PC-3 (cell line): ENCODE results near the gene ZNF322. TPM values are rescaled to one million over a fixed set of nuclear protein-coding genes. Genes with fewer than 3 reads are reported as not detected.
A peak's percentile ranks its signal among the peaks of the same experiment; 100 is the strongest.

ENCODE experiments used
- ATAC-seq: fragments of 200-7000 bp; cut with Tn5 transposase; 2 replicates; pipeline ENCODE4 v1.9.1; 2020; ENCODE audit warnings: mild to moderate bottlenecking, moderate library complexity
- BruUV-seq: library from RNA; stranded (reverse); fragments of 400-500 nt; replicated peaks from 2 replicates; lab custom pipeline; 2021; lab: Mats Ljungman, UMichigan
- CTCF ChIA-PET: fragments of 300-600 bp; sonication (Branson Sonifier 250); formaldehyde crosslinking; loops from one replicate; lab custom pipeline; 2022; ENCODE audit warnings: antibody characterized with exemption; lab: Charles Lee
- POLR2A ChIA-PET: fragments of 300-600 bp; sonication (Branson Sonifier 250); formaldehyde crosslinking; loops from one replicate; lab custom pipeline; 2022; ENCODE audit warnings: antibody characterized with exemption; ENCODE audit not compliant: unreplicated experiment; lab: Charles Lee
- DNase-seq: peaks from one replicate; pipeline ENCODE4 v3.0.0-alpha.2; 2015
- H2AFZ ChIP-seq: fragments of 300-600 bp; sonication (generic); 2 replicates; pipeline ENCODE4 v1.6.0; 2016; ENCODE audit warnings: antibody characterized with exemption, low read length
- H3F3A ChIP-seq: fragments of 300-600 bp; sonication (generic); one replicate; pipeline ENCODE4 v1.6.0; 2017; ENCODE audit warnings: antibody characterized with exemption, low read length, control low read depth, mild to moderate bottlenecking; ENCODE audit not compliant: unreplicated experiment
- H3K27ac ChIP-seq: fragments of 300-600 bp; sonication (generic); 2 replicates; pipeline ENCODE4 v1.5.1; 2016; ENCODE audit warnings: mild to moderate bottlenecking, low read length
- H3K27me3 ChIP-seq: fragments of 300-600 bp; sonication (generic); 2 replicates; pipeline ENCODE4 v1.6.1; 2016; ENCODE audit warnings: low read length, mixed read lengths
- H3K36me3 ChIP-seq: fragments of 300-600 bp; sonication (generic); 2 replicates; pipeline ENCODE4 v1.6.1; 2016; ENCODE audit warnings: low read depth, mixed run types, low read length, mixed read lengths
- H3K4me1 ChIP-seq: fragments of 300-600 bp; sonication (generic); 2 replicates; pipeline ENCODE4 v1.5.1; 2016; ENCODE audit warnings: low read length; ENCODE audit not compliant: insufficient read depth
- H3K4me2 ChIP-seq: fragments of 300-600 bp; sonication (generic); 2 replicates; pipeline ENCODE4 v1.6.0; 2016; ENCODE audit warnings: low read length
- H3K4me3 ChIP-seq: fragments of 300-600 bp; sonication (generic); 2 replicates; pipeline ENCODE4 v1.5.1; 2016; ENCODE audit warnings: mild to moderate bottlenecking, low read length, mixed read lengths
- H3K79me2 ChIP-seq: fragments of 300-600 bp; sonication (generic); 2 replicates; pipeline ENCODE4 v1.6.1; 2017; ENCODE audit warnings: low read length, mixed read lengths
- H3K9ac ChIP-seq: fragments of 300-600 bp; sonication (generic); 2 replicates; pipeline ENCODE4 v1.6.0; 2016; ENCODE audit warnings: mild to moderate bottlenecking, low read length
- H3K9me2 ChIP-seq: fragments of 300-600 bp; sonication (generic); replicated peaks from 2 replicates; pipeline ENCODE4 v1.6.1; 2016; ENCODE audit warnings: mixed run types, low read length, mixed read lengths
- H3K9me3 ChIP-seq: fragments of 300-600 bp; sonication (generic); 2 replicates; pipeline ENCODE4 v1.6.1; 2016; ENCODE audit warnings: low read length, mixed read lengths
- H4K20me1 ChIP-seq: fragments of 300-600 bp; sonication (generic); 2 replicates; pipeline ENCODE4 v1.6.1; 2016; ENCODE audit warnings: low read length, mixed read lengths
- CTCF ChIP-seq: fragments of 300-600 bp; sonication (generic); conservative IDR thresholded peaks from 2 replicates; pipeline ENCODE4 v1.5.1; 2017; ENCODE audit warnings: antibody characterized with exemption, low read depth, mild to moderate bottlenecking, low read length
- EZH2 ChIP-seq: fragments of 300-600 bp; sonication (generic); IDR thresholded peaks from one replicate; pipeline ENCODE4 v1.6.1; 2017; ENCODE audit warnings: antibody characterized with exemption, mild to moderate bottlenecking, low read length; ENCODE audit not compliant: unreplicated experiment
- EZH2phosphoT487 ChIP-seq: fragments of 300-600 bp; sonication (generic); IDR thresholded peaks from 2 replicates; pipeline ENCODE4 v1.6.1; 2018; ENCODE audit warnings: mild to moderate bottlenecking, antibody characterized with exemption, low read length, borderline replicate concordance
- intact Hi-C: fragments of 100-400 bp; cut with micrococcal nuclease; formaldehyde crosslinking; loops from 2 replicates; pipeline ENCODE4 v1.9.0; 2023
- total RNA-seq: library from RNA; depleted of rRNA; stranded (reverse); fragments of >200 nt; gene quantifications from 2 replicates; pipeline ENCODE4 v1.2.3, GENCODE V29; 2014

The ZNF322 gene
- total RNA-seq, 1 experiment from 2014 or later = 15.7 TPM

GRCh38 chr6:26594131-26594498 is 65.4 kb downstream of the ZNF322 start:
- no peak overlapping the region for H3K4me3 ChIP-seq
- ATAC-seq = no peak
- no peaks in the 10 kb centered on the region for H4K20me1 ChIP-seq
- no peak overlapping the region for H3K4me2 ChIP-seq
- no peaks in the 10 kb centered on the region for H3K9me3 ChIP-seq
- peaks cover 5% of the 10 kb centered on the region for H3F3A ChIP-seq
- intact Hi-C loops = loop anchor here (2.0 kb wide), 1 partner anchor 253 kb away; no protein-coding TSS in a partner anchor
- ChIA-PET CTCF (no interaction called here), POLR2A (no interaction called here)
- H3K27ac ChIP-seq = no peak overlapping the region
- no peak overlapping the region for H2AFZ ChIP-seq
- no peaks in the 10 kb centered on the region for H3K27me3 ChIP-seq
- H3K9me2 ChIP-seq = no peaks in the 10 kb centered on the region
- peaks cover 8% of the 10 kb centered on the region for H3K36me3 ChIP-seq
- H3K79me2 ChIP-seq = peaks cover 21% of the 10 kb centered on the region
- peaks cover 10% of the 10 kb centered on the region; the same call in 1 of the 2 replicates for H3K4me1 ChIP-seq
- DNase-seq = no peak
- no TSS peak for BruUV-seq
- no peak for TF ChIP-seq CTCF
- no peak for TF ChIP-seq EZH2
- TF ChIP-seq EZH2phosphoT487 = no peak
- no peak overlapping the region for H3K9ac ChIP-seq

DNA sequence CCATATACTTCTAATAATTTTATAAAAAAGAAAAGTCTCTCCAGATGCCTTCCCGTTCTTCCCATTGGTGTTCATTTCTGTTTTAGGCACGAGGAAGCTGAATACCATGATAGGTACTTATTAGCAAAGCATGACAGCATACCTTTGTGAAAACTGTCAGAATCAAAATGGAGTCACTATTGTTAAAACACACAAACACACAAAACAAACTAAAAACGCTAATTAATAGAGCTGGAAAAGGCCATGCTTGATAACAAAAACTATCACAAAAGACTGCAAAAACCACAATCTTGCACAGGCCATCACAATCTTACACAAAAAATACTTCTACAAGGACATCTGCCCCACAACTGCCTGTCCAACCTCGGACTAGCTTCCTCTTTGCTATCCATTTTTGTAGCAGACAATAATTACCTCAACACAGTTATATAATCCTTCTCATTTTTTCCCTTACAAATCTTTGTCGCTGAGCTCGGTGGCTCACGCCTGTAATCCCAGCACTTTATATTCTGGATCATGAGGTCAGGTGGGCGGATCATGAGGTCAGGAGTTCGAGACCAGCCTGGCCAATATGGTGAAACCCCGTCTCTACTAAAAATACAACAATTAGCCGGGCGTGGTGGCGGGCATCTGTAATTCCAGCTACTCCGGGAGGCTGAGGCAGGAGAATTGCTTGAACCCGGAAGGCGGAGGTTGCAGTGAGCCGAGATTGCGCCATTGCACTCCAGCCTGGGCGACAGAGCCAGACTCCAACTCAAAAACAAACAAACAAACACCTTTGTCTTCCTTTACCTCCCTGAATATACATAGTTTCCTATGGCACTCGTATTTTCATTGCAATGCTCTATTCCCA is 66.0 kb downstream of the ZNF322 start:
- no peak for ATAC-seq

More for the DNA sequence above, 66.0 kb downstream of the ZNF322 start:
- intact Hi-C loops = loop anchor here (2.0 kb wide), 1 partner anchor 253 kb away; no protein-coding TSS in a partner anchor
- TF ChIP-seq CTCF (no peak), EZH2phosphoT487 (no peak), EZH2 (no peak)
- Histone ChIP-seq H3K9me3 (no peaks in the 10 kb centered on the region), H3K9me2 (no peaks in the 10 kb centered on the region), H3K27ac (no peak overlapping the region), H3K27me3 (no peaks in the 10 kb centered on the region), H3F3A (peaks cover 5% of the 10 kb centered on the region), H3K36me3 (peaks cover 4% of the 10 kb centered on the region), H3K79me2 (peaks cover 18% of the 10 kb centered on the region), H3K4me2 (no peak overlapping the region), H3K4me1 (peaks cover 8% of the 10 kb centered on the region; the same call in 1 of the 2 replicates), H3K9ac (no peak overlapping the region), H2AFZ (0 out of 2 replicates have a peak overlapping the region, but pooled peaks have one; percentile 34), H3K4me3 (no peak overlapping the region), H4K20me1 (no peaks in the 10 kb centered on the region)
- POLR2A ChIA-PET = no interaction called here
- DNase-seq = no peak
- BruUV-seq = no TSS peak
- CTCF ChIA-PET = no interaction called here
